WTC11 (cell line): ENCODE measurements around the gene NR1H3. TPM values are rescaled to one million over a fixed set of nuclear protein-coding genes. Genes with fewer than 3 reads are reported as not detected.

ENCODE experiments used
- ATAC-seq: fragments of 200-7000 bp; cut with Tn5 transposase; 2 replicates; pipeline ENCODE4 v1.10.0; 2021; ENCODE audit warnings: mild to moderate bottlenecking, moderate library complexity
- CTCF ChIA-PET: fragments of 300-600 bp; sonication (Branson Sonifier 250); formaldehyde crosslinking; loops from one replicate; lab custom pipeline; 2021; ENCODE audit warnings: antibody characterized with exemption; lab: Charles Lee
- POLR2A ChIA-PET: fragments of 350-600 bp; sonication (Branson Sonifier 250); formaldehyde crosslinking; loops from one replicate; lab custom pipeline; 2021; ENCODE audit warnings: antibody characterized with exemption; lab: Charles Lee
- DNase-seq: peaks from one replicate; pipeline ENCODE4 v3.0.0; 2021; ENCODE audit warnings: low spot score
- H3K27ac Mint-ChIP-seq: 2 replicates; pipeline ENCODE4 v1.8.0; 2021; ENCODE audit warnings: mixed read lengths
- H3K27me3 Mint-ChIP-seq: 2 replicates; pipeline ENCODE4 v1.8.0; 2021; ENCODE audit warnings: low read depth, mild to moderate bottlenecking, moderate library complexity, mixed read lengths
- H3K36me3 Mint-ChIP-seq: 2 replicates; pipeline ENCODE4 v1.8.0; 2021; ENCODE audit warnings: mixed read lengths
- H3K4me1 Mint-ChIP-seq: 2 replicates; pipeline ENCODE4 v1.8.0; 2022; ENCODE audit warnings: mixed read lengths
- H3K4me3 Mint-ChIP-seq: 2 replicates; pipeline ENCODE4 v1.8.0; 2021; ENCODE audit warnings: mild to moderate bottlenecking, moderate library complexity, mixed read lengths
- H3K9me3 Mint-ChIP-seq: 2 replicates; pipeline ENCODE4 v1.8.0; 2021; ENCODE audit warnings: mixed read lengths
- EMX1 ChIP-seq: fragments of 250-450 bp; sonication (Bioruptor Pico); IDR thresholded peaks from 2 replicates; pipeline ENCODE4 v1.8.0; 2021; ENCODE audit warnings: mild to moderate bottlenecking
- FOXK1 ChIP-seq: sonication (generic); formaldehyde crosslinking; IDR thresholded peaks from 2 replicates; pipeline ENCODE4 v1.8.0; 2022; ENCODE audit warnings: mild to moderate bottlenecking, moderate library complexity, missing genetic modification reagents
- FOXP1 ChIP-seq: sonication (generic); formaldehyde crosslinking; IDR thresholded peaks from 2 replicates; pipeline ENCODE4 v1.8.0; 2022; ENCODE audit warnings: missing genetic modification reagents, mild to moderate bottlenecking, moderate library complexity, borderline replicate concordance
- JAZF1 ChIP-seq: fragments of 250-450 bp; sonication (Bioruptor Pico); IDR thresholded peaks from 2 replicates; pipeline ENCODE4 v1.9.0; 2021; ENCODE audit warnings: moderate library complexity, mild to moderate bottlenecking, inconsistent platforms
- JUN ChIP-seq: sonication (generic); formaldehyde crosslinking; IDR thresholded peaks from 2 replicates; pipeline ENCODE4 v1.8.0; 2023; ENCODE audit warnings: mild to moderate bottlenecking, missing genetic modification reagents
- MYBL2 ChIP-seq: sonication (generic); formaldehyde crosslinking; IDR thresholded peaks from 2 replicates; pipeline ENCODE4 v1.8.1; 2023; ENCODE audit warnings: mild to moderate bottlenecking, moderate library complexity, missing genetic modification reagents
- NFATC4 ChIP-seq: fragments of 250-450 bp; sonication (Bioruptor Pico); IDR thresholded peaks from 2 replicates; pipeline ENCODE4 v1.9.0; 2021; ENCODE audit warnings: mild to moderate bottlenecking
- TCF7 ChIP-seq: sonication (generic); formaldehyde crosslinking; IDR thresholded peaks from 2 replicates; pipeline ENCODE4 v1.8.0; 2022; ENCODE audit warnings: mild to moderate bottlenecking, low read depth, missing genetic modification reagents, moderate library complexity
- ZNF263 ChIP-seq: sonication (generic); formaldehyde crosslinking; IDR thresholded peaks from 2 replicates; pipeline ENCODE4 v1.8.1; 2022; ENCODE audit warnings: low read depth, mild to moderate bottlenecking, moderate library complexity, missing genetic modification reagents
- ZNF416 ChIP-seq: fragments of 250-450 bp; sonication (Bioruptor Pico); IDR thresholded peaks from 2 replicates; pipeline ENCODE4 v1.9.0; 2021; ENCODE audit warnings: mild to moderate bottlenecking, inconsistent platforms
- total RNA-seq: library from RNA; stranded (reverse); gene quantifications from 3 replicates; pipeline ENCODE4 v1.2.3, GENCODE V29; 2021
- TF ChIP-seq, protein P1 (sequence below): sonication (generic); formaldehyde crosslinking; IDR thresholded peaks from 2 replicates; pipeline ENCODE4 v1.8.1; 2023; ENCODE audit warnings: mild to moderate bottlenecking, missing genetic modification reagents, moderate library complexity
- TF ChIP-seq, protein P2 (sequence below): sonication (generic); formaldehyde crosslinking; IDR thresholded peaks from 2 replicates; pipeline ENCODE4 v1.8.1; 2022; ENCODE audit warnings: low read depth, missing genetic modification reagents, borderline replicate concordance
- TF ChIP-seq, protein P3 (sequence below): fragments of 200-600 bp; IDR thresholded peaks from 2 replicates; pipeline ENCODE4 v1.8.0; 2022; ENCODE audit warnings: antibody characterized with exemption
- TF ChIP-seq, protein P4 (sequence below): sonication (generic); formaldehyde crosslinking; IDR thresholded peaks from 2 replicates; pipeline ENCODE4 v1.8.0; 2022; ENCODE audit warnings: mild to moderate bottlenecking, missing genetic modification reagents

NR1H3 gene
- total RNA-seq, 1 experiment from 2014 or later, result 26.3 TPM

DNA sequence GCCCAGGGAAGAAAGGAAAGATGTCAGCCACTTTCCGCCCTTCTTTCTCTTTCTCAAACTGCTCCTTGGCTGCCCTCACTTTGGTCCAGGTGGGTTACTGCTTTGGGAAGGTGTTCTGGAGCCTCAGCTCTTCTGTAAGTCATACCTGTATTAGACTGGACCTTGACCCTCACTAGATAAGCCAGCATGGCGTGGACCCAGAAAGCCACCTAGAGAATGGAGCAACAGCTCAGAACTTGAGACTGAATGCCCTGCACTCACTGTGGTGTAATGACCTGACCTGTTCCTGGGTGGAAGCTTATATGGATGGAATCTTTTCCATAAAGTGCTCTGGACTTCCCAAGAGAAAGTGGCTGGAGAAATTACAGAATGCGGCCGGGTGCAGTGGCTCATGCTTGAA is 24.7 kb upstream of the NR1H3 start:
- H3K4me1 Mint-ChIP-seq, result peaks cover 3% of the 10 kb centered on the region; the same call in 1 of the 2 replicates
- no peak overlapping the region for H3K27ac Mint-ChIP-seq
- ATAC-seq, result no peak
- H3K9me3 Mint-ChIP-seq, result no peaks in the 10 kb centered on the region
- TF ChIP-seq, protein P1, sequence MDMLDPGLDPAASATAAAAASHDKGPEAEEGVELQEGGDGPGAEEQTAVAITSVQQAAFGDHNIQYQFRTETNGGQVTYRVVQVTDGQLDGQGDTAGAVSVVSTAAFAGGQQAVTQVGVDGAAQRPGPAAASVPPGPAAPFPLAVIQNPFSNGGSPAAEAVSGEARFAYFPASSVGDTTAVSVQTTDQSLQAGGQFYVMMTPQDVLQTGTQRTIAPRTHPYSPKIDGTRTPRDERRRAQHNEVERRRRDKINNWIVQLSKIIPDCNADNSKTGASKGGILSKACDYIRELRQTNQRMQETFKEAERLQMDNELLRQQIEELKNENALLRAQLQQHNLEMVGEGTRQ (CRISPR knock-in tag), result no peak
- TF ChIP-seq ZNF416 (no peak), FOXP1 (no peak), TCF7 (CRISPR knock-in tag) (no peak), EMX1 (CRISPR knock-in tag) (no peak), MYBL2 (CRISPR knock-in tag) (no peak)
- TF ChIP-seq, protein P2, sequence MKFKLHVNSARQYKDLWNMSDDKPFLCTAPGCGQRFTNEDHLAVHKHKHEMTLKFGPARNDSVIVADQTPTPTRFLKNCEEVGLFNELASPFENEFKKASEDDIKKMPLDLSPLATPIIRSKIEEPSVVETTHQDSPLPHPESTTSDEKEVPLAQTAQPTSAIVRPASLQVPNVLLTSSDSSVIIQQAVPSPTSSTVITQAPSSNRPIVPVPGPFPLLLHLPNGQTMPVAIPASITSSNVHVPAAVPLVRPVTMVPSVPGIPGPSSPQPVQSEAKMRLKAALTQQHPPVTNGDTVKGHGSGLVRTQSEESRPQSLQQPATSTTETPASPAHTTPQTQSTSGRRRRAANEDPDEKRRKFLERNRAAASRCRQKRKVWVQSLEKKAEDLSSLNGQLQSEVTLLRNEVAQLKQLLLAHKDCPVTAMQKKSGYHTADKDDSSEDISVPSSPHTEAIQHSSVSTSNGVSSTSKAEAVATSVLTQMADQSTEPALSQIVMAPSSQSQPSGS (CRISPR knock-in tag), result no peak
- no peak for DNase-seq
- H3K36me3 Mint-ChIP-seq, result peaks cover 57% of the 10 kb centered on the region
- CTCF ChIA-PET, result interaction anchor here (0.9 to 7.2 kb wide), 10 partner anchors 16 to 221 kb away, joined by 3 to 84 read pairs (median 4); partner anchors contain the start of genes DDB2, MYBPC3, NR1H3 and PACSIN3
- POLR2A ChIA-PET, result interaction anchor here (0.7 to 2.5 kb wide), 4 partner anchors 9 to 48 kb away, joined by 3 to 17 read pairs (median 4); partner anchors contain the start of gene DDB2
- no peak overlapping the region for H3K4me3 Mint-ChIP-seq
- H3K27me3 Mint-ChIP-seq, result no peaks in the 10 kb centered on the region

DNA sequence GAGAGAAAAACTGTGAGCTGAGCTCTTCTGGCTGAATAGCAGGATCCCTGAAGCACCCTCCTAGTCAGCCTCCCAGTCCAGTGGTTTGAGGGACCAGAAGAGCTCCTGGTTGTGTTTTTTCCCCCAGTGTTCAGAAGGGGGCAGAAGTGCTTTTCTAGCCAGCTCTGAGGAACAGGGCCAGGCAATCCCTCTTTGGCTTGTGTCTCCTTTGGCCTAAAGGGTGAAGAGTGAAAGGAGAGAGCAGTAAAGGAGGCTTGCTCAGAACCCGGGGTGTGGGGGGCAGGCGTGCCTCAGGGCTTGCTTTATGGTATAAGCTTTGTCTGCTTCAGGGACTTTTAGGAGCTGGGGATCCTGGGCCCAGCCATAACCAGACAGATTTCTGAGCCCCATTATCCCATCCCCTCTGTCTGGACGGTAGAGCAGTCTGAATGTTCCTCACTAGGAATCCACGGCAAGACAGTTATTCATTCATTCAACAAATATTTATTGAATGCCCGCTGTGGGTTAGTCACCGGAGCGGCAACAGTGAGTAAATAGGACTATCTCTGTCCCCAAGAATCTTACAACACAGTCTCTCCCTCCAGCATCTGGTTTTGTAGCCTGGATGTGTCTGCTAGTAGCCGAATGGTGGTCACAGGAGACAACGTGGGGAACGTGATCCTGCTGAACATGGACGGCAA is 23.7 kb upstream of the NR1H3 start:
- ChIA-PET CTCF (interaction anchor here (0.6 to 7.2 kb wide), 26 partner anchors 8 to 220 kb away, joined by 3 to 84 read pairs (median 4); partner anchors contain the start of genes ACP2, DDB2, MYBPC3 and NR1H3), POLR2A (interaction anchor here (0.7 to 2.5 kb wide), 7 partner anchors 15 to 49 kb away, joined by 3 to 17 read pairs (median 4); partner anchors contain the start of genes ACP2 and DDB2)
- Mint-ChIP-seq H3K27ac (peak overlapping the region; percentile 75), H3K9me3 (no peaks in the 10 kb centered on the region), H3K36me3 (peaks cover 53% of the 10 kb centered on the region), H3K4me3 (no peak overlapping the region), H3K4me1 (peaks cover 3% of the 10 kb centered on the region; the same call in 1 of the 2 replicates), H3K27me3 (no peaks in the 10 kb centered on the region)
- DNase-seq (peak; percentile 22), ATAC-seq (peak; percentile 86)
- TF ChIP-seq FOXK1 (CRISPR knock-in tag), result no peak
- TF ChIP-seq JUN (CRISPR knock-in tag), result no peak

DNA sequence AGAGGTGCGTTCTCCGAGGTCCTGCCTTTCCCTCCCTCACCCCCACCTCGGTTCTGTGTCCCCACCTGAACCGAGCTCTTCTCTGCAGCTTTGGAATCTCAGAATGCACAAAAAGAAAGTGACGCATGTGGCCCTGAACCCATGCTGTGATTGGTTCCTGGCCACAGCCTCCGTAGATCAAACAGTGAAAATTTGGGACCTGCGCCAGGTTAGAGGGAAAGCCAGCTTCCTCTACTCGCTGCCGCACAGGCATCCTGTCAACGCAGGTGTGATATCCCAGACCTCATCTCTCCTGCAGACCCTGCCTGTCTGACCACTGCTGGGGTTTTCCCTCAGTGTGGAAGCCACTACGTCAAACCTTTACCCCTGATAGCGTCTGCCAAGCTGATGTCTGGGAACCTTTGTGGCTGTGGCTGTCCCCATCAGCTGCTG is 23.1 kb upstream of the NR1H3 start:
- Mint-ChIP-seq H3K27ac (peak overlapping the region; percentile 75; the same call in 1 of the 2 replicates), H3K9me3 (no peaks in the 10 kb centered on the region)
- CTCF ChIA-PET, result interaction anchor here (0.6 to 7.2 kb wide), 8 partner anchors 13 to 96 kb away, joined by 3 to 84 read pairs (median 4); partner anchors contain the start of genes ACP2, NR1H3 and PACSIN3
- TF ChIP-seq, protein P3, sequence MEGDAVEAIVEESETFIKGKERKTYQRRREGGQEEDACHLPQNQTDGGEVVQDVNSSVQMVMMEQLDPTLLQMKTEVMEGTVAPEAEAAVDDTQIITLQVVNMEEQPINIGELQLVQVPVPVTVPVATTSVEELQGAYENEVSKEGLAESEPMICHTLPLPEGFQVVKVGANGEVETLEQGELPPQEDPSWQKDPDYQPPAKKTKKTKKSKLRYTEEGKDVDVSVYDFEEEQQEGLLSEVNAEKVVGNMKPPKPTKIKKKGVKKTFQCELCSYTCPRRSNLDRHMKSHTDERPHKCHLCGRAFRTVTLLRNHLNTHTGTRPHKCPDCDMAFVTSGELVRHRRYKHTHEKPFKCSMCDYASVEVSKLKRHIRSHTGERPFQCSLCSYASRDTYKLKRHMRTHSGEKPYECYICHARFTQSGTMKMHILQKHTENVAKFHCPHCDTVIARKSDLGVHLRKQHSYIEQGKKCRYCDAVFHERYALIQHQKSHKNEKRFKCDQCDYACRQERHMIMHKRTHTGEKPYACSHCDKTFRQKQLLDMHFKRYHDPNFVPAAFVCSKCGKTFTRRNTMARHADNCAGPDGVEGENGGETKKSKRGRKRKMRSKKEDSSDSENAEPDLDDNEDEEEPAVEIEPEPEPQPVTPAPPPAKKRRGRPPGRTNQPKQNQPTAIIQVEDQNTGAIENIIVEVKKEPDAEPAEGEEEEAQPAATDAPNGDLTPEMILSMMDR, result no peak
- TF ChIP-seq, protein P4, sequence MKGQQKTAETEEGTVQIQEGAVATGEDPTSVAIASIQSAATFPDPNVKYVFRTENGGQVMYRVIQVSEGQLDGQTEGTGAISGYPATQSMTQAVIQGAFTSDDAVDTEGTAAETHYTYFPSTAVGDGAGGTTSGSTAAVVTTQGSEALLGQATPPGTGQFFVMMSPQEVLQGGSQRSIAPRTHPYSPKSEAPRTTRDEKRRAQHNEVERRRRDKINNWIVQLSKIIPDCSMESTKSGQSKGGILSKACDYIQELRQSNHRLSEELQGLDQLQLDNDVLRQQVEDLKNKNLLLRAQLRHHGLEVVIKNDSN (CRISPR knock-in tag), result 0 out of 2 replicates have a peak, but pooled peaks have one; percentile 20
- TF ChIP-seq, all 79 proteins: peak for 1
- Mint-ChIP-seq H3K36me3 (peaks cover 54% of the 10 kb centered on the region), H3K4me3 (no peak overlapping the region), H3K4me1 (peaks cover 3% of the 10 kb centered on the region; the same call in 1 of the 2 replicates), H3K27me3 (no peaks in the 10 kb centered on the region)
- DNase-seq, result no peak
- ATAC-seq, result no peak
- POLR2A ChIA-PET, result interaction anchor here (1.4 to 2.5 kb wide), 3 partner anchors 14 to 50 kb away, joined by 4 to 17 read pairs (median 12); partner anchors contain the start of gene ACP2

DNA sequence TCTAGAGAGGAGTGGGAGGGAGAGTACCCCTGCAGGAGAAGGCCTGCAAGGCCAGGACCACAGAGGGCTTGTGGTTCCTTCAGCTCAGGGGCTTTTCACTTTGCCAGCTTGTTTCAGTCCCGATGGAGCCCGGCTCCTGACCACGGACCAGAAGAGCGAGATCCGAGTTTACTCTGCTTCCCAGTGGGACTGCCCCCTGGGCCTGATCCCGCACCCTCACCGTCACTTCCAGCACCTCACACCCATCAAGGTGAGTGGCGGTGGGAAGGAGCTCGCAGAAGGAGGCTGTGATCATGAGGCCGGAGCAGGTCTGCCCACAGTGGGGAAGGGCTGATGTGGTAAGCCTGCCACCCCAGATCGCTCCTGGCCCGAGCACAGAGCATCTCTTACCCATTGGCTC is 22.6 kb upstream of the NR1H3 start:
- no peak overlapping the region for H3K27ac Mint-ChIP-seq
- ATAC-seq (no peak), DNase-seq (no peak)
- peaks cover 57% of the 10 kb centered on the region for H3K36me3 Mint-ChIP-seq
- CTCF ChIA-PET, result interaction anchor here (0.6 to 7.2 kb wide), 8 partner anchors 13 to 120 kb away, joined by 3 to 84 read pairs (median 6); partner anchors contain the start of genes ACP2, NR1H3 and PACSIN3
- H3K9me3 Mint-ChIP-seq, result no peaks in the 10 kb centered on the region
- no peaks in the 10 kb centered on the region for H3K27me3 Mint-ChIP-seq
- H3K4me1 Mint-ChIP-seq, result peaks cover 3% of the 10 kb centered on the region; the same call in 1 of the 2 replicates
- TF ChIP-seq JAZF1 (CRISPR knock-in tag) (no peak), ZNF263 (CRISPR knock-in tag) (no peak), NFATC4 (CRISPR knock-in tag) (no peak)
- TF ChIP-seq, all 79 proteins: peak for 0
- POLR2A ChIA-PET, result interaction anchor here (2.4 to 2.5 kb wide), 2 partner anchors 14 to 50 kb away, joined by 12 to 17 read pairs; partner anchors contain the start of gene ACP2
- H3K4me3 Mint-ChIP-seq, result no peak overlapping the region
